ENCODE results near the gene CCT2. TPM values are rescaled to one million over a fixed set of nuclear protein-coding genes. Genes with fewer than 3 reads are reported as not detected.

CCT2 gene
- total and polyA plus RNA-seq, 10 of the 15 experiments (the other 5 are each of a cell fraction or from before 2014, with no cell fraction given): 242 to 418 (median 348) TPM

GRCh38 chr12:69620921-69621320, 35.7 kb downstream of the CCT2 start (continued):
- TF ChIP-seq NKRF (conservative IDR thresholded peaks at IDR 0.05) (no peak), GATAD2B (conservative IDR thresholded peaks at IDR 0.05; ENCODE audit: low read depth) (no peak), ZBTB33 (IDR thresholded peaks at IDR 0.05) (no peak), MAX (IDR thresholded peaks at IDR 0.05; ENCODE audit: low read depth, low read length) (no peak), SP1 (IDR thresholded peaks at IDR 0.05; ENCODE audit: low read depth, low read length) (no peak), JUND (IDR thresholded peaks at IDR 0.05; ENCODE audit: low read depth, low read length) (no peak)

- WGBS (ENCODE audit: insufficient coverage, insufficient replicate concordance, low lambda C conversion rate, missing lambda C conversion rate): 15% methylated on average over 2 of the region's 2 CpGs
- in situ Hi-C loops (cut with MboI): no loop called here
- ATAC-seq (no peak), FAIRE-seq (no peak), DNase-seq (ENCODE audit: low read depth, low spot score) (no peak)
- ChIA-PET SMC1A (ENCODE audit: uncharacterized antibody, unreplicated experiment) (interaction anchor here (0.5 to 0.9 kb wide), 2 partner anchors 265 to 550 kb away, joined by 3 to 4 read pairs; no protein-coding TSS in a partner anchor), RAD21 (ENCODE audit: unreplicated experiment) (no interaction called here), CTCF (no interaction called here), POLR2A (interaction anchor here (0.6 kb wide), 1 partner anchor 356 kb away, joined by 4 read pairs; no protein-coding TSS in a partner anchor)
- no peaks in the 10 kb centered on the region; a peak in 1 of 4 replicates for H3K27me3 ChIP-seq (replicated peaks in 1 of 2; ENCODE audit: control insufficient read depth in 2 of 2, insufficient read depth in 2 of 2, low read length in 1 of 2)
- TF ChIP-seq TCF7 (IDR thresholded peaks at IDR 0.05; ENCODE audit: borderline replicate concordance) (no peak), TBL1XR1 (IDR thresholded peaks at IDR 0.05; ENCODE audit: low read depth, low read length) (no peak), MXI1 (IDR thresholded peaks at IDR 0.05; ENCODE audit: low read depth, low read length) (no peak), PAX5 (IDR thresholded peaks at IDR 0.05; ENCODE audit: borderline replicate concordance, low read depth, low read length) (no peak), CHD2 (IDR thresholded peaks at IDR 0.05; ENCODE audit: borderline replicate concordance, low read depth, low read length) (no peak), NRF1 (conservative IDR thresholded peaks at IDR 0.05; ENCODE audit: low read depth, low read length) (no peak), HDGF (IDR thresholded peaks at IDR 0.05) (no peak), RAD21 (IDR thresholded peaks at IDR 0.05; ENCODE audit: insufficient read depth, low read depth, low read length) (no peak), ASH2L (IDR thresholded peaks at IDR 0.05; ENCODE audit: borderline replicate concordance, low read depth) (no peak), YBX1 (IDR thresholded peaks at IDR 0.05) (no peak), FOXK2 (IDR thresholded peaks at IDR 0.05) (no peak), CHD1 (IDR thresholded peaks at IDR 0.05; ENCODE audit: low read depth, low read length) (no peak)
- no peaks in the 10 kb centered on the region for H4K20me1 ChIP-seq (ENCODE audit: control insufficient read depth, insufficient read depth)
- H3K79me2 ChIP-seq (ENCODE audit: control insufficient read depth, insufficient read depth, low read length): no peaks in the 10 kb centered on the region
- H2AFZ ChIP-seq (ENCODE audit: control insufficient read depth, low read depth, low read length): no peak overlapping the region
- BruUV-seq (replicated peaks): no TSS peak
- no peaks in the 10 kb centered on the region for H3K4me1 ChIP-seq (ENCODE audit: control insufficient read depth, insufficient read depth, low read length)
- intact Hi-C loops (cut with micrococcal nuclease; ENCODE audit: unreplicated experiment): no loop called here
- no peaks in the 10 kb centered on the region for H3K36me3 ChIP-seq (ENCODE audit: control insufficient read depth in 2 of 2, insufficient read depth in 2 of 2, low read length in 1 of 2)
- H3K9me3 ChIP-seq (replicated peaks; ENCODE audit: control insufficient read depth, insufficient read depth, low read length): no peaks in the 10 kb centered on the region
- H3K27ac ChIP-seq (ENCODE audit: control insufficient read depth, insufficient read depth): no peak overlapping the region
- H3K4me2 ChIP-seq (ENCODE audit: control insufficient read depth, insufficient read depth): no peak overlapping the region
- no peak overlapping the region for H3K9ac ChIP-seq (ENCODE audit: control insufficient read depth, insufficient read depth, low read length)
- H3K4me3 ChIP-seq: no peak overlapping the region
Observed at GRCh38 chr12:69621551-69621950, 36.3 kb downstream of the CCT2 start.
